Ectodermal cell (in vitro differentiated cells): ENCODE measurements around the gene MRPS27.
A peak's percentile ranks its signal among the peaks of the same experiment; 100 is the strongest.

Experiments
- H3K27ac ChIP-seq: 2 replicates; pipeline ENCODE4 v1.7.0; 2013; ENCODE audit warnings: mild to moderate bottlenecking, low read depth, low read length; ENCODE audit not compliant: insufficient read depth, poor library complexity, severe bottlenecking
- H3K27me3 ChIP-seq: 2 replicates; pipeline ENCODE4 v1.7.0; 2013; ENCODE audit warnings: mild to moderate bottlenecking, low read length; ENCODE audit not compliant: insufficient read depth, control insufficient read depth, poor library complexity, severe bottlenecking
- H3K36me3 ChIP-seq: one replicate; pipeline ENCODE4 v1.7.0; 2013; ENCODE audit warnings: low read length; ENCODE audit not compliant: control insufficient read depth, insufficient read depth
- H3K4me1 ChIP-seq: one replicate; pipeline ENCODE4 v1.7.0; 2013; ENCODE audit warnings: low read length; ENCODE audit not compliant: control insufficient read depth, insufficient read depth
- H3K4me3 ChIP-seq: 2 replicates; pipeline ENCODE4 v1.7.0; 2013; ENCODE audit warnings: low read depth, low read length, control low read depth; ENCODE audit not compliant: insufficient read depth
- H3K9me3 ChIP-seq: 2 replicates; pipeline ENCODE4 v1.7.0; 2013; ENCODE audit warnings: mild to moderate bottlenecking, low read length, moderate library complexity; ENCODE audit not compliant: control insufficient read depth
- WGBS, 2 experiments: methylation state at CpG; one replicate each; pipeline ENCODE4 v1.1.7; 2013; ENCODE audit warnings: missing lambda C conversion rate in 2 of 2; 5-methylcytosine and 5-hydroxymethylcytosine counted together

Gene MRPS27

GRCh38 chr5:72281430-72281763 lies 38.6 kb downstream of the MRPS27 start:
- Histone ChIP-seq H3K9me3 (no peaks in the 10 kb centered on the region), H3K27ac (peak overlapping the region; percentile 1), H3K4me3 (no peak overlapping the region), H3K36me3 (no peaks in the 10 kb centered on the region), H3K4me1 (no peaks in the 10 kb centered on the region), H3K27me3 (no peaks in the 10 kb centered on the region)
- 94 to 98% methylated on average over 1 of the region's 1 CpG for WGBS, 2 experiments

- Histone ChIP-seq H3K27ac (no peak overlapping the region), H3K4me3 (no peak overlapping the region), H3K4me1 (no peaks in the 10 kb centered on the region), H3K9me3 (no peaks in the 10 kb centered on the region), H3K36me3 (no peaks in the 10 kb centered on the region), H3K27me3 (no peaks in the 10 kb centered on the region)
- WGBS, 2 experiments = 57 to 74% methylated on average over 2 of the region's 2 CpGs
Measured at GRCh38 chr5:72280581-72281069, 39.4 kb downstream of the MRPS27 start.

GRCh38 chr5:72276219-72276752 lies 43.8 kb downstream of the MRPS27 start:
- H3K27me3 ChIP-seq = no peaks in the 10 kb centered on the region
- WGBS, 2 experiments = 88 to 98% methylated on average over 3 of the region's 3 CpGs
- H3K27ac ChIP-seq = no peak overlapping the region
- no peaks in the 10 kb centered on the region for H3K4me1 ChIP-seq
- H3K4me3 ChIP-seq = no peak overlapping the region
- no peaks in the 10 kb centered on the region for H3K9me3 ChIP-seq
- H3K36me3 ChIP-seq = no peaks in the 10 kb centered on the region

- H3K4me3 ChIP-seq = no peak overlapping the region
- H3K36me3 ChIP-seq = no peaks in the 10 kb centered on the region
- WGBS, 2 experiments = 91% methylated on average over 7 of the region's 7 CpGs
- no peaks in the 10 kb centered on the region for H3K4me1 ChIP-seq
- H3K27ac ChIP-seq = no peak overlapping the region
- no peaks in the 10 kb centered on the region for H3K9me3 ChIP-seq
- H3K27me3 ChIP-seq = no peaks in the 10 kb centered on the region
Measured at GRCh38 chr5:72273547-72273946, 46.5 kb downstream of the MRPS27 start.

- no peaks in the 10 kb centered on the region for H3K9me3 ChIP-seq
- H3K27me3 ChIP-seq = no peaks in the 10 kb centered on the region
- H3K36me3 ChIP-seq = no peaks in the 10 kb centered on the region
- 90 to 93% methylated on average over 4 of the region's 4 CpGs for WGBS, 2 experiments
- H3K4me3 ChIP-seq = no peak overlapping the region
- H3K27ac ChIP-seq = no peak overlapping the region
- no peaks in the 10 kb centered on the region for H3K4me1 ChIP-seq
Measured at GRCh38 chr5:72272398-72272797, 47.6 kb downstream of the MRPS27 start.

GRCh38 chr5:72271702-72272101 lies 48.3 kb downstream of the MRPS27 start:
- H3K4me1 ChIP-seq = no peaks in the 10 kb centered on the region
- H3K4me3 ChIP-seq = no peak overlapping the region
- H3K27me3 ChIP-seq = no peaks in the 10 kb centered on the region
- WGBS, 2 experiments = 92 to 97% methylated on average over 2 of the region's 3 CpGs
- no peak overlapping the region for H3K27ac ChIP-seq
- H3K9me3 ChIP-seq = no peaks in the 10 kb centered on the region
- H3K36me3 ChIP-seq = no peaks in the 10 kb centered on the region

GRCh38 chr5:72270037-72270436 lies 50.0 kb downstream of the MRPS27 start:
- H3K36me3 ChIP-seq = no peaks in the 10 kb centered on the region
- no peak overlapping the region for H3K4me3 ChIP-seq
- no peak overlapping the region for H3K27ac ChIP-seq
- H3K9me3 ChIP-seq = no peaks in the 10 kb centered on the region
- no peaks in the 10 kb centered on the region for H3K4me1 ChIP-seq
- no peaks in the 10 kb centered on the region for H3K27me3 ChIP-seq
- WGBS, 2 experiments = 85 to 87% methylated on average over 2 to 3 of the region's 4 CpGs

- H3K36me3 ChIP-seq = no peaks in the 10 kb centered on the region
- no peak overlapping the region for H3K4me3 ChIP-seq
- no peaks in the 10 kb centered on the region for H3K9me3 ChIP-seq
- H3K27me3 ChIP-seq = no peaks in the 10 kb centered on the region
- H3K27ac ChIP-seq = no peak overlapping the region
- no CpG with 5 or more reads among the region's 1 CpG for WGBS, 2 experiments
- no peaks in the 10 kb centered on the region for H3K4me1 ChIP-seq
Measured at GRCh38 chr5:72269411-72269780, 50.6 kb downstream of the MRPS27 start.

GRCh38 chr5:72268753-72269410 lies 51.2 kb downstream of the MRPS27 start:
- Histone ChIP-seq H3K27me3 (no peaks in the 10 kb centered on the region), H3K36me3 (no peaks in the 10 kb centered on the region), H3K4me1 (no peaks in the 10 kb centered on the region), H3K9me3 (no peaks in the 10 kb centered on the region), H3K27ac (no peak overlapping the region), H3K4me3 (no peak overlapping the region)
- WGBS, 2 experiments = 47 to 49% methylated on average over 2 of the region's 2 CpGs

GRCh38 chr5:72268260-72268659 lies 51.8 kb downstream of the MRPS27 start:
- Histone ChIP-seq H3K4me1 (no peaks in the 10 kb centered on the region), H3K9me3 (no peaks in the 10 kb centered on the region), H3K36me3 (no peaks in the 10 kb centered on the region), H3K27ac (no peak overlapping the region), H3K27me3 (no peaks in the 10 kb centered on the region), H3K4me3 (no peak overlapping the region)
- WGBS, 2 experiments = 88 to 90% methylated on average over 1 to 2 of the region's 2 CpGs

GRCh38 chr5:72267685-72268084 lies 52.4 kb downstream of the MRPS27 start:
- Histone ChIP-seq H3K27me3 (no peaks in the 10 kb centered on the region), H3K9me3 (no peaks in the 10 kb centered on the region), H3K27ac (no peak overlapping the region), H3K4me3 (no peak overlapping the region), H3K36me3 (no peaks in the 10 kb centered on the region), H3K4me1 (no peaks in the 10 kb centered on the region)
